ENCODE data around the gene MND1.
"Not testable (repeated sequence)": the region's sequence is repeated elsewhere in the genome, so short reads cannot be mapped to it uniquely, and the experiment has no call there.

Gene MND1

DNA sequence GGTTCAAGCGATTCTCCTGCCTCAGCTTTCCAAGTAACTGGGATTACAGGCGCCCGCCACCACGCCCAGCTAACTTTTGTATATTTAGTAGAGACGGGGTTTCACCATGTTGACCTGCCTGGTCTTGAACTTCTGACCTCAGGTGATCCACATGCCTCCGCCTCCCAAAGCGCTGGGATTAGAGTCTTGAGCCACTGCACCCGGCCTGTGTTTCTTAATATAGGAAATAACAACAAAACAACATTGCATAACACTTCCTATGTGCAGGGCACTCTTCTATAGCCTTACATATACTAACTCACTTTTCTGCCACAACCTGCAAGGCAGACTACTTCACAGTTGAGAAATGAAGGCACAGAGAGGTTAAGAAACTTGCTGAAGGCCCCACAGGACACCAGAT is 108.9 kb downstream of the MND1 start:
- TF ChIP-seq, protein P1, sequence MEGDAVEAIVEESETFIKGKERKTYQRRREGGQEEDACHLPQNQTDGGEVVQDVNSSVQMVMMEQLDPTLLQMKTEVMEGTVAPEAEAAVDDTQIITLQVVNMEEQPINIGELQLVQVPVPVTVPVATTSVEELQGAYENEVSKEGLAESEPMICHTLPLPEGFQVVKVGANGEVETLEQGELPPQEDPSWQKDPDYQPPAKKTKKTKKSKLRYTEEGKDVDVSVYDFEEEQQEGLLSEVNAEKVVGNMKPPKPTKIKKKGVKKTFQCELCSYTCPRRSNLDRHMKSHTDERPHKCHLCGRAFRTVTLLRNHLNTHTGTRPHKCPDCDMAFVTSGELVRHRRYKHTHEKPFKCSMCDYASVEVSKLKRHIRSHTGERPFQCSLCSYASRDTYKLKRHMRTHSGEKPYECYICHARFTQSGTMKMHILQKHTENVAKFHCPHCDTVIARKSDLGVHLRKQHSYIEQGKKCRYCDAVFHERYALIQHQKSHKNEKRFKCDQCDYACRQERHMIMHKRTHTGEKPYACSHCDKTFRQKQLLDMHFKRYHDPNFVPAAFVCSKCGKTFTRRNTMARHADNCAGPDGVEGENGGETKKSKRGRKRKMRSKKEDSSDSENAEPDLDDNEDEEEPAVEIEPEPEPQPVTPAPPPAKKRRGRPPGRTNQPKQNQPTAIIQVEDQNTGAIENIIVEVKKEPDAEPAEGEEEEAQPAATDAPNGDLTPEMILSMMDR (IDR thresholded peaks at IDR 0.05; ENCODE audit: borderline replicate concordance, insufficient read depth, low read depth, low read length), result no peak
- no peak overlapping the region for H3K4me3 ChIP-seq (ENCODE audit: low read depth, low read length)

DNA sequence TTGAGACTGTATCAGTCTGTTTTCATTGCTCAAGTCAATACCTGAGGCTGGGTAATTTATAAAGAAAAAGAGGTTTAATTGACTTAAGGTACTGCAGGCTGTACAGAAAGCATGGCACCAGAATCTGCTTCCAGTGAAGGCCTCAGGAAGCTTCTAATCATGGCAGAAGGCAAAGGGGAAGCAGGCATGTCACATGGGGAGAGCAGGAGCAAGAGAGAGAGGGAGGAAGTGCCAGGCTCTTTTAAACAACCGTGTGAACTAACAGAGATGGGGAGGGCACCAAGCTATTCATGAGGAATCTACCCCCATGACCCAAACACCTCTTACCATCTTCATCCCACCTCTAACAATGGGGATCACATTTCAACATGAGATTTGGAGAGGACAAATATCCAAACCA is 114.5 kb downstream of the MND1 start:
- H3K4me3 ChIP-seq (ENCODE audit: low read depth, low read length), result no peak overlapping the region
- TF ChIP-seq, protein P1 (IDR thresholded peaks at IDR 0.05; ENCODE audit: borderline replicate concordance, insufficient read depth, low read depth, low read length), result no peak

DNA sequence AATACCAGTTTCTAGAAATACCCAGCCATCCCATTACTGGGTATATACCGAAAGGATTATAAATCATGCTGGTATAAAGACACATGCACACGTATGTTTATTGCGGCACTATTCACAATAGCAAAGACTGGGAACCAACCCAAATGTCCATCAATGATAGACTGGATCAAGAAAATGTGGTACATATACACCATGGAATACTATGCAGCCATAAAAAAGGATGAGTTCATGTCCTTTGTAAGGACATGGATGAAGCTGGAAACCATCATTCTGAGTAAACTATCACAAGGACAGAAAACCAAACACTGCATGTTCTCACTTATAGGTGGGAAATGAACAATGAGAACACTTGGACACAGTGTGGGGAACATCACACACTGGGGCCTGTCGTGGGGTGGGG is 117.1 kb downstream of the MND1 start:
- H3K4me3 ChIP-seq (ENCODE audit: low read depth, low read length), result not testable (repeated sequence)

DNA sequence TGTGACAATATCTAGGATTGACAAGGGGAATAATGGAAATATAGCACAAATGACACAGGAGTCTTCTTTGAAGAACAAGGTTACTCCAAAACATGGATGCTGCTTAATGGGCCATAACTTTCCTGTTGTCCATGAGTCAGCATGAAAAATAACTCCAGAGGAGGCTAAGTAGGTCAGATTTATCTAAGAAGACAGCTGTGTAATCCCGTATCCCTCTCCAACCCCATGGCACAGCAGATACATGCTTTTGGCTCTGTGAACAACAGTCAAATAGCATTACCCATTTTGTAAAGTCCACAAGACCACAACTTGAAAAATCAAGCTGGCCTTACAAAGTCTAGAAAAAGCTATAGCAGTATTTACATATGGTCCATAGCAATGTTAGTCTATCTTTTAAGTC is 119.6 kb downstream of the MND1 start:
- TF ChIP-seq, protein P1 (IDR thresholded peaks at IDR 0.05; ENCODE audit: borderline replicate concordance, insufficient read depth, low read depth, low read length), result no peak
- H3K4me3 ChIP-seq (ENCODE audit: low read depth, low read length), result no peak overlapping the region

All from GM12875 (cell line).